Suppressor macrophage treated with lipopolysaccharide for 1 hour (primary cell): ENCODE results near the gene SCN3A.

Experiments used
- DNase-seq, 3 donors: peaks; one replicate each; pipeline ENCODE4 v3.0.0-alpha.2; 2020 to 2022

The SCN3A gene

DNA sequence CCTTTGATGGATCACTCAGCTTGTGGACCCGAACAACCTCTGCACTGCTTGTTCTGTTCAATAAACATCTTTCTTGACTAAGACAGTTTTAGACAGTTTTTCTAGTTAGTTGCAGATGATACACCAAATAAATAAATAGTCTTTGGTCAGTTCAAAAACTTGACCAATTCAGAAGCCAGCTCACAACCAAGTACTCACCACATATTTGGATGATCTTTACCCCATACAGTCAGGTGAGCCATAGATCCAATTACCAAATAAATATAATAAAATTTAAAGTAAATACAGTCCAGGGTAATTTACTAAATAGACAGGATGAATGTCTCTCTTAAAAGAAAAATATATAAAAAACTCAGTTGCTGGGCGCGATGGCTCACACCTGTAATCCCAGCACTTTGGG is 18.2 kb downstream of the SCN3A start:
- DNase-seq, result no peak

DNA sequence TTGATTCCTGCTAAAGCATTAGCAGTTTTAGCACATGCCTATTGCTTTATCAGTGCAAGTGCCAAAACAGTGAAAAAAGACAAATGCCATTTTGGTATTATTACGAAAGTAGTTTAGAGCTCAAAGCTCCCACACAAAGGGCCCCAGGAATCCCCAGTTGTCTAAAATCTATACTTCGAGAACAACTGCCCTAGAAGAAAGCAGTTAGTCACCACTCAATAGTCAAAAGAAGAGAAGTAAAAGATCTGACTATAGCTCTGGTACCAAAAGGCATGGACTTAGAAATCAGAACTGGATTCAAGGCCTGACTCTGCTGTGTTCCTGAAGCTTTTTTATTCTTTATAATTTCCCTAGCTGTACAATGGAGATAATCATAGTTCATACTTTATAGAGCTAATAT is 21.8 kb downstream of the SCN3A start:
- no peak for DNase-seq

DNA sequence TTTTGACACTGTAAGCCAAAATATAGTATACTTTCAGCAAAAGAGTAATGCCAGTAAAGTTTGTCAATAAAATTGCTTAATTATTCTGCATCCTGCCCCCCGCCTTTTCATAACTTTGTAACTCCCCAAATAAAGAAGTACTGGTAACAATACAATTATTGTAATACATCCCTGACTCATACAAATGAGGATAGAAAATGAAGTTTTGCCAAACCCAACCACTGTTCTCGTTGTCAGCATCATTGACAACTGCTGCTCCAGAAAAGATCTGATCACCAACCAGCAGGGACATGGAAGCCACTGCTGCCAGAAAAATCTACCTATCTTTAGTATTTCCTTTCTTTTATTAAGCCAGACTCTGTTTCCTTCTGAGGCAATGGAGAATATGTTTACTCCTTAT is 27.1 kb downstream of the SCN3A start:
- DNase-seq, result no peak

DNA sequence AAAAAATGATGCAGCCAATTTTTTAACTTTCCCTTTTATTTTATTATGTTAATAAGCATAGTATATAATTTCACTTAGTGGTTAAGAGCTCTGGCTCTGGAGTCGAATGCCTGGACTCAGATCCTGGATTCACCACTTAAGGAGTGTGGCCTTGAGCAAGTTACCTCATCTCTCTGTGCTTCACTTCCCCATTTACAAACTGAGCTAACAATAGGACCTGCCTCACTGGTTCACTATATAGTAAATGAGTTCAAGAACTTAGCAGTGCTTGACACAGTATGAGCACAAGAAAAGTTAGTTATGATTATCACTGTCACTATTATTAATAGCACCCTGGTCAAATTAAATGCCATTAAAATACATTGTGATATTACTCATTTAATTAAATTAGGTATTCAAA is 30.6 kb downstream of the SCN3A start:
- no peak for DNase-seq

DNA sequence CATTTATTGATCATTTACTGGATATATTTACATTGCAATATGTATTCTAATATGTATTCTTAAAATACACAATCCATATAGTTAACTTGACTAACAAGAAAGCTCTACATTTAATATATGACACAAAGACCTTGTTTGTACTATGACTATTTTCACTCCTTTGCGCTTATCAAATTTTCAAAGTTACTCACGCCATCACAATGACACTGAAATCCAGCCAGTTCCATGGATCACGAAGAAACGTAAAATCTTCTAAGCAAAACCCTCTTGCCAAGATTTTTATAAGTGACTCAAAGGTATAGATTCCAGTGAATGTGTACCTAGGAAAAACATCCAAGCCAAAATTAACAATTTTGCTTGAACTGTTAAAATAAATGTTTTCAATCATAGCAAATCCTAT is 39.6 kb downstream of the SCN3A start:
- no peak for DNase-seq

DNA sequence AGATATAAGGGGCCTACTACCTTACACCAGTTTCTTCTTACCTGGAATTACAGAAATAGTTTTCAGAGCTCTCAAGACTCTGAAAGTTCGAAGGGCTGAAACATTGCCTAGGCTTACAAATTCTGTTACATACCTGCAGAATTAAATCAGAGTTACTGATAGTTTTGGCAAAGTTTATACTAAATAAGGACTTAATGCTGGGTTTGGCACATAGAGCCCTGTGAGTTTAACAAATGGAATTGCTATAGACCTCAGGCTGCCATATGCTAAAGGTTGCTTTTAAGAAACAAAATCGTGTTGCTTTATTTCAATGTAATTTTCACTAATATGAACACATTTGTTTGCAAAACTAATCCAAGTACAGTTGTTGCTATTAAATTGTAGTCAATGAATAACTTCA is 40.1 kb downstream of the SCN3A start:
- DNase-seq, result no peak

DNA sequence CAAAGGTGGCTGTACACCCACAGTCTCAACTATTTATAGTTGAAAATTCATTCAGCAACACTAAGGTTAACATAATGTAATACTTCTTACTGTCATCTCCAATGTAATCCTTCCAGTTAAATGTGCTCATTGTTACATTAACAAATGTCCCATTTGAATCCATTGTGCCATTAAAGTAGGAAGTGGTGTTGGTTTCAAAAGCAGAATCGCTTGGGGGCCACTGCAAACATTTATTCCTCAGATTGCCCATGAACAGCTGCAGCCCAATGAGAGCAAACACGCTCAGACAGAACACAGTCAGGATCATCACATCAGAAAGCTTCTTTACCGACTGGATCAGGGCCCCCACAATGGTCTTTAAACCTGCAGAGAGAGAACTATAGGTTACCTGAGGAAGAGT is 41.4 kb downstream of the SCN3A start:
- no peak for DNase-seq

DNA sequence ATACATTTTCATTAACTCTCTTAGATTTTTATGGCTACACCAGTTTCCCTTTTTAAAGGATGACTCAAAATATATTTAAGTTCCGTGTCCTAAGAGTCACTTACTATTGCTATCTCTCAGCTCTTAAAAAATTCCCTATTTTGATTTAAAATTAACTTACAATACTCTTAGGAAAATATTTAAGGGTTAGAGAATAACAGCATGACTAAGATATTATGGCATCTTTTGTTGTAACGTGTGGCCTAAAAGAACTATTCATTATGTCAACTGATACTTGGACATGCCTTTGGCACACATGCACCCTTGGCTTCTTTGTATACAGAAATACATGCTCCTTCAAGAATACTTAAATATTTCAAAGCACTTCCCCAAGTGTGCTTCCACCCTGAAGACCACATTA is 42.3 kb downstream of the SCN3A start:
- peak in 1 of 3 donors; percentile 31 for DNase-seq

DNA sequence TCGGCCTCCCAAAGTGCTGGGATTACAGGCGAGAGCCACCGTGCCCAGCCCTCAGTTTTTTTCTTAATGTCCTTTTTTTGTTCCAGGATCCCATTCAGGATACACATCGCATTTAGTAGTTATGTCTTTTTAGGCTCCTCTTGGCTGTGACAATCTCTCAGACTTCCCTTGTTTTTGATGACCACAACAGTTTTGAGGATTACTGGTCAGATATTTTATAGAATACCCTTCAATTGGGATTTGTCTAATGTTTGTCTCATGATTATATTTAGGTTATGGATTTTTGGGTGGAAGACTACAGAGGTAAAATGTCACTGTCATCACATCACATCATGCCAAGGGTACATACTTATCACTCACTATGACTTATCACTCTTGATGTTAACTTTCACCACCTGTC is 46.7 kb downstream of the SCN3A start:
- DNase-seq, result no peak

DNA sequence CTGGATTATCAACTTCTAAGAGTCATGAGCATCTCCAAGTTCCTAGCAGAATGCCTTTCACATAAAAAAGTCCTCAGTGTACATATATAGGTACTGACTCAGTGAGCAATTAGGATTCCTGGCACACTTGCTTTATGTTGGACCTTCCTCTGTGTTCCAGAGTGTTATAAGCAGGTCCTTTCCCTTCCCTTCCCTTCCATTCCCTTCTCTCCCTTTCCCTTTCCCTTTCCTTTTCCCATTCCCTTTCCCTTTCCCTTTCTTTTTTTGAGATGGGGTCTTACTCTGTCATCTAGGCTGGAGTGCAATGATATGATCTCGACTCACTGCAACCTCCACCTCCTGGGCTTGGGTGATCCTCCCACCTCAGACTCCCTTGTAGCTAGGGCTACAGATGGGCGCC is 48.7 kb downstream of the SCN3A start:
- DNase-seq, result peak in 1 of 3 donors; percentile 2

DNA sequence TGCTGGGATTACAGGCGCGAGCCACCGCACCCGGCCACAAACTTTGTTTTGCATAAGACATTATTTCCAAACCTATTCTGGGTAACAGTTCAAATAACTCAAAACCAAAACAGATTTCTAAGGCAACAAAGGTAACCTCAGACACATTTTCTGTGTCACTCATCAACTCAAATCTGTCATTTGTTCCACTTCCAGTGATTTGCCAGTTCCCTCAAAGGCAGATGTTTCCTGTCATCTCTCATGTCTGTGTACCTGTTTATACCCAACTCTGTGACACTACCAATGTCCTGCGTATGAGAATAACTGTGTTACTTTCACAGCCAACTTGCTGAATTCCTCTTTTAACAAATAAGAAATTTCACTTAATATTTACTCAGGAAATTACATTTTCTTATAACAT is 54.4 kb downstream of the SCN3A start:
- DNase-seq, result no peak

DNA sequence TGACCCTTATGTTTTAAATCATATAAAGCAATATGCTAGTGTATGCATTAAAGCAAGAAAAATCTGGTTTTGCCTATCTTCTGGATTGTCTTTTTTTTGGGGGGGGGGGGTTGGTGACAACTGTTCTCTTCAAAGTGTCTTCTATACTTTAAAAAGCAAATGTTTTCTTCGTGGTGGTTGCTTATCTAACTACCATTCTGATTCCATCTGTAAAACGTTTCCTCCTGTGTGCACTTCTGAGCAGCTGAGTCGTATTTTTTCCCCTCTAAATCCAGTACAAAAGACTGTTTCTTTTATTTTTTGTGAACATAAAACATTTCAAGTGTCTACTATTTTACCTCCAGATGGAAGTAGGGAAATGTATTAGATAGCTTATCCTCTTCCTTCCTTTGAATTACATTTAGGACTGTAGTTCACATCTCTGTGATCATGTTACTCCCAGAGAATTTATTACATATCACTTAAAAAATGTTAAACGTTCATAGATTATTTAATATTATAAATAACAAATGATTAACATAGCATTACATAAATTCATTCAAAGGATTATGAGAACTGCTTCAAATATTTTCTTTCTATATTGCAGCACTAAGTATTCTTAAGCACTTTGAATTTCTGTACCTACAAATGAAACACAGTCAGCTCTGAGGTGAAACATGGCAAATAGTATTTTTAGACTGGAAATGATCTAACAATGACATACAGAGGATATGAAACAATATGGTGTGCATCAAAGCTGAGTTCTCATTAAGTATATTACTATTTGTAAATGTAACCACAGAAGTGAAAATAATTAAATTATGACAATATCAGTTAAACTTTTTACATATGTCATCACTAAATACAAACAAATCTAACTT is 56.4 kb downstream of the SCN3A start:
- no peak for DNase-seq

DNA sequence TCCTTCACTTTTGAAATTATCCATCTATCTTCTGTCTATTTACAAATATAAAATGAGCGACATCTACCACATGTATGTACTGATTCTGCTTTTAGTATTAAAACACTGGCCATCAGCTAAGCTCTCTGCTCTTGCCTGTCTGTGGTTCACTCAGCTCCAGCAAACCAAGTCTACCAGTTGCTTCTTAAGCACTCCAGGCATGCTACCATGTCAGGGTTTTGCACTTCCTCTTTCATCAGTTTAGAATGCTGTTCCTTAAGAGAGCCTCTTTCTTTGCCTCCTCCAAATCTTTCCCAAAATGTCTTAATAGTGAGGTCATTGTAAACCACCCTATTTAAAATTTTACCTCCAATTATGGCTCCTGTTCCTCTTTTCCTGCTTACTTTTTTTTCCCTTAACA is 59.5 kb downstream of the SCN3A start:
- peak in 2 of 3 donors; percentile 4 to 15 for DNase-seq

DNA sequence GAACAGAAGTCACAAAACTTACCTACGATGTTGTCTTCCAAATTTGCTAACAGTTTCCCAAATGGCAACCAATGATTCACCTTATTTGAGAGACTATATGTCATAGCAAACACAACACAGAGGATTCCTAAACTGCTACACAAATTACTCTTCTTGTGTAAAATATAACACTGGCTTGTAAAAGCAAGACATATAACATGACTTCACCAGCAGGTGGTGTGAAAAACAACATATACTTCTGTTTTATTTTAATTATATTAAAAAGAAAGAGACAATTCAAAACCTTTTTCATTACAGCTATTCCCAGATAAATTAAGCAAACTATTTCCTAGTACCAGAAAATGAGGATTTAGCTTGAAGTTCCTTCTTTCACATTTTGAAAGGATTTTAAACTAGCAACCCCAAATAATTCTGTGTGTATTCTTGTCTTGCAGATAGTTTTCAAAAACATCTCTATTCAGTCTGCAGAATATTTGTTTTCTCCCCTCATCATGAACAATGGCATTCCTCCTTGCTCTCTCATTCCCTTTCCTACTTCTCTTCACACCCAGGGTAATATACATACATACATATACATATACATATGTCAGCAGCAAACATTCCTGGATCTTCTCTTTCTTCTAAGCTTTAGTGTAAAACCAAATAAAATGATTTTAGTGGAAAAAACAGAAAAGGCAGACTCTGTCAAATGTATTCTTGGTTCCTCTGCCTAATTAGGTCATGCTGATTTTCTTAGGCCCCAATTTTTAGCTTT is 62.1 kb downstream of the SCN3A start:
- DNase-seq, result no peak

DNA sequence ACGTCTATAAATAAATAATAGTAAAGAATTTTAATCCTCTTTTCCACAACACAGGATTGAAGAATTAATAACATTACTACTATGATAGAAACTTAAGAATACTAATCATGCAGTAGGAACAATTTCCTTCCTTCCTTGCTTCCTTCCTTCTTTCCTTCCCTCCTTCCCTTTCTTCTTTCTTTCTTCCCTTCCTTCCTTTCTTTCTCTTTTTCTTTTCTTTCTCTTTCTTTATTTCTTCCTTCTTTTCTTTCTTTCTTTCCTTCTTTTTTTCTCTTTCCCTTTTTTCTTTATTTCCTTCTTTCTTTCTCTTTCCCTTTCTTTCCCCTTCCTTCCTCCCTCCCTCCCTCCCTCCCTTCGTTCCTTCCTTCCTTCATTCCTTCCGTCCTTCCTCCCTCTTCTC is 77.6 kb downstream of the SCN3A start:
- no peak for DNase-seq

DNA sequence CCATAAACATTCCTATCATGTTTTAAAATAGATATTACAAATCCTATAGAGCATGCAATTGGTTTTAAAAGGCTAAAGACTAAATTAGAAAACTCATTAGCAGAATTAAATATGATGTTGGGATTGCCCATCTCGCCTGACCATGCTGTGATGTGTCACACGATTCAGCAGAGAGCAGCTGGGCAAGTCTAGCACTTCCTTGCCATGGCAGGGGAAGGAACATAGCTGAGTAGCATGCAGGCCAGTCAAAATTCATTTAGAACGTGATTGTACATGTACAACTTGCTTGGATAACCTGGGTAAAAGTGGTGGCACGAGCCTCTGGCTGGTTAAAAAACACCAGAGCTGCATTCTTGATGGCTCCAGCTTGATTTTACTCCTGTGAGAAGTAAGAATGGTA is 81.3 kb downstream of the SCN3A start:
- no peak for DNase-seq

DNA sequence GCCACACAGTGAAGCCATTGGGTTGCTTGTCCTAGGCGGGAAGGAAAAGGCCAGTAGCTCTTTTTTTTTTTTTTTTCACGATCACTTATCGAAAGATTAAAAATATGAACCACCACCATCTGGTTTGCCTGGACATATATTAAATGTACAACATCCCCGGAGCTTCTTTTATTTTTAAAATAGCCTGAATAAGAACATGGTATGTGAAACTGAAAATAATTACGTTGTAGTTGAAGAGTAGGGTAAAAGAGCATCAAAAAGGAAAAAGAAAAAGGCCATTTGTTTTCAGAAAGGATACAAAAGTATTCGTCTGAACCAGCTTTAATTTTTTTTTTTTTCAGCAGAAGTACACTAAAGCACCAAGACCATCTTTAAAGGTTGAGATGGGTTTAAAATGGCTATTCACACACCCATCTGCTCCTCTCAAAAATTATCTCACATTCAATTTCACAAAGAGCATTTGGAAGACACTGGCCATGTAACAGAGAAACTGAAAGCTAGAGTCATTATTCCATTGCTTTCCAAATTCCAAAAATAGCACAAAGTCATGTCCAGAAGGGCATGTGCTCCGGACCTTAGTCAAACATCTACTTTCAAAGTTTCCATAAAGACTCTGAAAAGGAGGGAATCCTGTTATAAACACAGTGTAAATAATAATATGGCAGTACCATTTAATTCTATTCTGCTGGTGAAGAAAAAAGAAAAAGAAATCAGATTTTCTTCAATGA is 82.9 kb downstream of the SCN3A start:
- no peak for DNase-seq

DNA sequence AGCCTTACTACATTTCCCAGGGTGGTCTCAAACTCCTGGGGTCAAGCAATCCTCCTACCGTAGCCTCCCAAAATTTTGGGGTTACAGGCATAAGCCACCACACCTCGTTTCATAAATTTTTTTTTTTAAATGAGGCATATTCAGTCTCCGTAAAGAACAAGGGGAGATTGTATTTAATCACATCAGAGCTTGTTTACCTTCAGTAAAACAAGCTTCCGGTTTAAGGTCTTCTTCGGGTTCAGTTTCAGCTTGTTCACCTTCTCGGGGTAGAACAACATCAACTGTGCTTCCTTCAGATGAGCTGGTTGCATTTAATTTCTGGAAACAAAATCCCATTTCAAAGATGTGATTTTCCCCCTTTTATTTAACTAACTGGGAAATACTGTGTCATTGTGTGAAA is 88.6 kb downstream of the SCN3A start:
- DNase-seq, result no peak

DNA sequence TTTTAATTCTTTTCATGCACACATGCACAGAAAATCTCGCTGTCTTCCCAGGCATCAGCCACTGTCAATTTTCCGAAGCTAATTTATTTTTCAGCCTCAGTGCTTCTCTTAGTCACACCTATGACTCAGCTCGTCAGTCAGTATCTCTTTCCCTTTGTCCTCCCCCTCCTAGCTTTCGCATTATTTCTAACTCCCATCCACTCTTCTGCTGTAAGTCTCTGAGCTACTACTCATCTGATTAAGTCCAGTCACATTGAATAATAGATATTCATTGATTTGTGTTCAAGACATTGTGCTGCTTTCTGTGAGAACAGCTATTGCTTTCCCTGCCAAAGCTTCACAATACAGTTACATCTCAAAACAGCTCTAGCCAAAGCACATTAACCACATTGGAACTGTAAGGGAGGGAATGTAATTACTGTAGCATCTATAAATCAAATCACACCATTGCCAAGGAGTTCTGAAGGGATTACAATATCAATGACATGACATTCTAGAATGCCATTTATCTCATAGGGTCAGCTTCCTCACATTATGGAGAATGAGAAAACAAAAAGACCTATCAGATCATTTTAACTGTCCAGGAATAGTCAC is 89.4 kb downstream of the SCN3A start:
- peak in 1 of 3 donors; percentile 1 for DNase-seq

DNA sequence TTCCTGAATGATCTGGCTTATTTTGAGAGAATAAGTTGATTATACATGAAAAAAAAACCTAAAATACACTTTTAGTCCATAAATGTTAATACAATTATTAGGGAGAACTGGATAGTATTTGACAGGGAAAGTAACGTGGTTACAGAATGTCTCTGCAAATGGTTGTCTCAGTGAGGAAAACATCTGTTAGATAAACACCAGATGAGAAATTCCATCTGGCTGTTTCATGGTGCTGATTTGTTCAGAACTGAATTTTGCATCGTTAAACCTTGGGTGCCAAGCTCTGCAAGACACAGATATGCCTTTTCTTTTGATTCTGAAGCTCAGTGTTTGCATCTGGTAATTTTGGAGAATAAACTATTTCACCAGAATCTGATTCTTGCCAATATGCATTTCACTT is 90.4 kb downstream of the SCN3A start:
- no peak for DNase-seq

DNA sequence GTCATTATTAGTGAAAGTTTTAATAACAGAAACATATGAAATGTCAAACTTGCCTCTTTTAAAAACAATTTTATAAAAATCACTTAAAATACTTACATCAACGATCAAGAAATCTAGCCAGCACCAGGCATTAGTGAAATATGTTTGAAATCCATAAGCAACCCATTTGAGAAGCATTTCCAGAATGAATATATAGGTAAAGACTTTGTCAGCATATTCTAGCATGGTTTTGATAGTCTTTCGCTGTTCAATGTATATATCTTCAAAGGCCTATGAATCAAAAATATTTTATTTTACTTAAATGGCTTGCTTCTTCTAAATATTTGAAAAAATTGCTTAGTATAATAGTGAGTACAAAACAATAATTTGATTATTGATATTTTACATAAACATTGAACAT is 91.1 kb downstream of the SCN3A start:
- DNase-seq, result no peak

DNA sequence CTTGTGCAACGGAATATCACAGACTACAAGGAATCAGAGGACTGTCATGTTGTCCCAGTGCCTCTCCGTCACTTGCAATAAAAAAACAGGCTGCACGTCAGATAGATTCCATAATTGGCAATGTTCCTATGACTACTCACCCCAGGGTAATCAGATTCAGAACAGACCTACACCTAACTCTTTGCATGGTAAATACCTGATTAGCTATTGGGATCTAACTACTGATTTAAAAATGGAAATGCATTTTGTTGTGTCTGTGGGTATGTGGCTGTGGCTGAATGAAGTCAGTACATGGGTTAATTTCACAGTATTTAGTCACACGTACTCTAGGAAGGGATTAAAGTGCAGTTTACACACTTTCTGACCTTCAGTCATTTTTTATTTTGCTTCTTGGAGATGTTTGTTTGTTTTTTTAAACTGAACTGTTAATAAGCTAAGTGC is 91.7 kb downstream of the SCN3A start:
- DNase-seq, result no peak

DNA sequence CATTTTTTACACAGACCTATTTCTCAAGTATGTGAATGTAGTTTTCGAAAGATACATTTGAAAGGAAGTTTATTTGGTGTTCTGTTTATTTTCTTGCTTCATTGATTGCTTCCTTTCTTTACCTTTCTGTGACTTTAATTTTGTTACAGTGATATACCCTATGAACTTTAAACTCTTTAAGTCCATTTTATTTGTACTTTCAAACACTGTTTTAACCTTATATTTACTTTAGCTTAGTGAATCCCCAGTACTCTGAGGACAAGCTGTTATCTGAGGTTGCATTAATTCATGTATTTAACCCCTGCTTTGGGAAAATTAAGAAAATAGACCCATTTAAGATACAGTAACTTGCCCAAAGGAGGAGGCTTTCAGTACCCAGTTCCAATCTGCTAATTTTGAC is 93.5 kb downstream of the SCN3A start:
- DNase-seq, result no peak
